DMS 273 (cell line): ENCODE data around the gene ARHGAP33.

Source experiments
- DNase-seq: peaks from one replicate; lab custom pipeline; 2025; ENCODE audit not compliant: unreplicated experiment; lab: John Stamatoyannopoulos, UW

Gene ARHGAP33, protein sequence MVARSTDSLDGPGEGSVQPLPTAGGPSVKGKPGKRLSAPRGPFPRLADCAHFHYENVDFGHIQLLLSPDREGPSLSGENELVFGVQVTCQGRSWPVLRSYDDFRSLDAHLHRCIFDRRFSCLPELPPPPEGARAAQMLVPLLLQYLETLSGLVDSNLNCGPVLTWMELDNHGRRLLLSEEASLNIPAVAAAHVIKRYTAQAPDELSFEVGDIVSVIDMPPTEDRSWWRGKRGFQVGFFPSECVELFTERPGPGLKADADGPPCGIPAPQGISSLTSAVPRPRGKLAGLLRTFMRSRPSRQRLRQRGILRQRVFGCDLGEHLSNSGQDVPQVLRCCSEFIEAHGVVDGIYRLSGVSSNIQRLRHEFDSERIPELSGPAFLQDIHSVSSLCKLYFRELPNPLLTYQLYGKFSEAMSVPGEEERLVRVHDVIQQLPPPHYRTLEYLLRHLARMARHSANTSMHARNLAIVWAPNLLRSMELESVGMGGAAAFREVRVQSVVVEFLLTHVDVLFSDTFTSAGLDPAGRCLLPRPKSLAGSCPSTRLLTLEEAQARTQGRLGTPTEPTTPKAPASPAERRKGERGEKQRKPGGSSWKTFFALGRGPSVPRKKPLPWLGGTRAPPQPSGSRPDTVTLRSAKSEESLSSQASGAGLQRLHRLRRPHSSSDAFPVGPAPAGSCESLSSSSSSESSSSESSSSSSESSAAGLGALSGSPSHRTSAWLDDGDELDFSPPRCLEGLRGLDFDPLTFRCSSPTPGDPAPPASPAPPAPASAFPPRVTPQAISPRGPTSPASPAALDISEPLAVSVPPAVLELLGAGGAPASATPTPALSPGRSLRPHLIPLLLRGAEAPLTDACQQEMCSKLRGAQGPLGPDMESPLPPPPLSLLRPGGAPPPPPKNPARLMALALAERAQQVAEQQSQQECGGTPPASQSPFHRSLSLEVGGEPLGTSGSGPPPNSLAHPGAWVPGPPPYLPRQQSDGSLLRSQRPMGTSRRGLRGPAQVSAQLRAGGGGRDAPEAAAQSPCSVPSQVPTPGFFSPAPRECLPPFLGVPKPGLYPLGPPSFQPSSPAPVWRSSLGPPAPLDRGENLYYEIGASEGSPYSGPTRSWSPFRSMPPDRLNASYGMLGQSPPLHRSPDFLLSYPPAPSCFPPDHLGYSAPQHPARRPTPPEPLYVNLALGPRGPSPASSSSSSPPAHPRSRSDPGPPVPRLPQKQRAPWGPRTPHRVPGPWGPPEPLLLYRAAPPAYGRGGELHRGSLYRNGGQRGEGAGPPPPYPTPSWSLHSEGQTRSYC

GRCh38 chr19:35775298-35776101, at the start of gene ARHGAP33:
Gene ARHGAP33 (plus strand): TSS chr19:35775564. CDS start chr19:35775659, 95 bp downstream.
- DNase-seq: peak; percentile 100

DNA sequence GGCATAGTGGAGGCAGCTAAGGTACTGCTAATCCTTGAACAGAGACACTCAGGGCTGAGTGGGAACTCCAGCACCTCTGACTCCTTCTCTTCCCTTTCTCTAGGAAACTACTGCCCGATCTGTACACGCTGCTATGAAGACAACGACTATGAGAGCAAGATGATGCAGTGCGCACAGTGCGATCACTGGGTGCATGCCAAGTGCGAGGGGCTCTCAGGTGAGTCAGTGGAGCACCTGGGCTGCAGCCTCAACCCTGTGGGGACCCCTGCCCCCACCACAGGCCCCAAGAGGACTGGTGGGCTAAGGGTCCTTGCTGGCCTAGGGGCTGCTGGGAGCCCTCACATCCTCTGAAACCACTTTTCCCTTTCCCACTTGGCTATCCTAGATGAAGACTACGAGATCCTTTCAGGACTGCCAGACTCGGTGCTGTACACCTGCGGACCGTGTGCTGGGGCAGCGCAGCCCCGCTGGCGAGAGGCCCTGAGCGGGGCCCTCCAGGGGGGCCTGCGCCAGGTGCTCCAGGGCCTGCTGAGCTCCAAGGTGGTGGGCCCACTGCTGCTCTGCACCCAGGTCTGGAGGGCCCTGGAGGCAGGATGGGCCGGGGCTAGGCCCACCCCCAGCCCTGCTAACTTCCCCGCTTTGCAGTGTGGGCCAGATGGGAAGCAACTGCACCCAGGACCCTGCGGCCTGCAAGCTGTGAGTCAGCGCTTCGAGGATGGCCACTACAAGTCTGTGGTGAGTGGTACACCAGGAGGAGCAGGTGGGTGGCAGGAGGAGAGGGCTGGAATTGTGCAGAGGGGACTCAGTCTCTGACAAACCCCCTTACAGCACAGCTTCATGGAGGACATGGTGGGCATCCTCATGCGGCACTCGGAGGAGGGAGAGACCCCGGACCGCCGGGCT, 48.1 kb upstream of the ARHGAP33 start:
- DNase-seq: no peak

DNA sequence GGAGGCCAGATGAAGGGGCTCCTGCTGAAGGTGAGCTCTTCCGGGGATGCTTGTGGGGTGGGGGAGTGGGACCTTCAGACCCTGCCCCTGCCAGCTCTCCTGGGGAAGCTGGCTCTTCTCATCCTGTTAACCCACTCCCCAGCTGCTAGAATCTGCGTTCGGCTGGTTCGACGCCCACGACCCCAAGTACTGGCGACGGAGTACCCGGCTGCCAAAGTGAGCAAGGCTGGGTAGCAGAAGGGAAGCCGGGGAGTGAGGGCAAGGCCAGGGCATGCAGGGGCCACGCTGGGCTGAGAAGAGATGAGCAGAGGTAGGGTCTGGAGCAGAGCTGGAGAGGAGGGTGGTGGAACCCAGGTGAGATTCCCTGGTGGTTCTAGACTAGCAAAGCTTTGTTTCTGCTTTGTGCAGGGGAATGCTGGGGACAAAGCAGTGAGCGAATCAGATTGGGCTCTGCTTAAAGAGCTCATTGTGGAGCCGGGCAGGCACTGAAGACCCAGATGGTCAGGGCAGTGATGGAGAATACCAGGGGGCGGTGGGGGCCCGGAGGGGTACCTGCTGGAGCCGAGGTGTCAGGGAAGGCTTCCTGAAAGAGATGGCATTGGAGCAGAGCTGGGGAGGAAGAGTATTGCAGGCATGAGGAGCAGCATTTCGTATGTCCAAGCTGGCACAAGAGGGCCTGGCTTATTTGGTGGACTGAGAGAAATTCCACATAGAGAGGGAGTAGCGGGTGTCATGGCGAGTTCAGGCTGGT, 47.2 kb upstream of the ARHGAP33 start:
- no peak for DNase-seq

GRCh38 chr19:35729021-35729420, 46.3 kb upstream of the ARHGAP33 start:
- DNase-seq: no peak

- no peak for DNase-seq
Observed at GRCh38 chr19:35729763-35730162, 45.6 kb upstream of the ARHGAP33 start.

- no peak for DNase-seq
Observed at GRCh38 chr19:35730326-35730725, 45.0 kb upstream of the ARHGAP33 start.

DNA sequence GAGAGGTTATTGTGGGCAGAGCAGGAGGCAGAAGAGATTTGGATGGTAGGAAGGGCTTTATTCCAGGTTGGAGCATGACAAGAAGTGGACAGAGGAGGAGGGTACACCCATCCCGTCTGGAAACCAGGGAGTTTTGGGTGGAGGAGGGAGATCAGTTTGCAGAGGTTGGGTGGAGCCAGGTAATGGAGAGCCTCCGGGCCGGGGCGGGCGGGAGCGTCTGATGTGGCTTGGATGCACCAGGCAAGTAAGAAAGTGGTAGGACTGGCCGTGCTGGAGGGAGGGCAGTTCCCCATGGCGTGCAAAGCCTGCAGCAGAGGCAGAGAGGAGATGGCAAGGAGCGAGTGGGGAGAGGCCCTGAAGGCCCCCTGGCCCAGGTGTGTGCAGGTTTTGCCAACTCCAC, 44.0 kb upstream of the ARHGAP33 start:
- no peak for DNase-seq

DNA sequence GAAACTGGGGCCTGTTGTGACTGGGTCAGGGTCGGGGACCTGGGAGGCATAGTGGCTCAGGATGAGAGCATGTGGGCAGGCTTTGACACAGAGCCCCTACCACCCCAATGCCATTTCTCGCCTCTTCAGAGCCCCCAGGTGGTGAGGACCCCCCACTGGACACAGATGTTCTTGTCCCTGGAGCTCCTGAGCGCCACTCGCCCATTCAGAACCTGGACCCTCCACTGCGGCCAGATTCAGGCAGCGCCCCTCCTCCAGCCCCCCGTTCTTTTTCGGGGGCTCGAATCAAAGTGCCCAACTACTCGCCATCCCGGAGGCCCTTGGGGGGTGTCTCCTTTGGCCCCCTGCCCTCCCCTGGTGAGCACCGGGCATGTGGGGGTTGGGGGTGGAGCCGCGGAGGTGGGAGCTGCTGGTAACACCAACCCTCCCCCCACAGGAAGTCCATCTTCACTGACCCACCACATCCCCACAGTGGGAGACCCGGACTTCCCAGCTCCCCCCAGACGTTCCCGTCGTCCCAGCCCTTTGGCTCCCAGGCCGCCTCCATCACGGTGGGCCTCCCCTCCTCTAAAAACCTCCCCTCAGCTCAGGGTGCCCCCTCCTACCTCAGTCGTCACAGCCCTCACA, 43.5 kb upstream of the ARHGAP33 start:
- no peak for DNase-seq

GRCh38 chr19:35732540-35733179, 42.7 kb upstream of the ARHGAP33 start:
- DNase-seq: no peak

DNA sequence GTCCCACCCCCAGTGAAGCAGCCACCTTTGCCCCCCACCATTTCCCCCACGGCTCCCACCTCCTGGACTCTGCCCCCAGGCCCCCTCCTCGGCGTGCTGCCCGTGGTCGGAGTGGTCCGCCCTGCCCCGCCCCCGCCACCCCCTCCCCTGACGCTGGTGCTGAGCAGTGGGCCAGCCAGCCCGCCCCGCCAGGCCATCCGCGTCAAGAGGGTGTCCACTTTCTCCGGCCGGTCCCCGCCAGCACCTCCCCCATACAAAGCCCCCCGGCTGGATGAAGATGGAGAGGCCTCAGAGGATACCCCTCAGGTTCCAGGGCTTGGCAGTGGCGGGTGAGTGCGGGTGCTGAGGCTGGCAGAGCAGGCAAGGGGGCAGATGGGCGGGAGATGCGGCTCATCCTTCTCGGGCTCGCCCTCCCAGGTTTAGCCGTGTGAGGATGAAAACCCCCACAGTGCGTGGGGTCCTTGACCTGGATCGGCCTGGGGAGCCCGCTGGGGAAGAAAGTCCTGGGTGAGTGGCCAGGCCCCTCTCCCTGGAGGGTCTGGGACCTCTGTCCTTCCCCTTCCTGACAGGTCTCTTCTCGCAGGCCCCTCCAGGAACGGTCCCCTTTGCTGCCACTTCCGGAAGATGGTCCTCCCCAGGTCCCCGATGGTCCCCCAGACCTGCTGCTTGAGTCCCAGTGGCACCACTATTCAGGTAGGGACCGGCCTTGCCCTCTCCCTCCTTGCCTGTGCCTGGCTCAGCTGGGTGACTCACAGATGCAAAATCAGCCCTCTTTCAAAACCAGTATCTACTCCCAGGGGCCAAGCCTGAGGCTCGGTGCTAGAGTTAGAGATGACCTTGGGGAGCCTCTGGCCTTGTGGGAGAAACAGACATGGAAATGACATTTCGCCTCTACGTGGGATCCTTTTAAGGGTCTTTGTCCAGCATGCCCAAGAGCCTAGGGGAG, 41.9 kb upstream of the ARHGAP33 start:
- DNase-seq: no peak

GRCh38 chr19:35734273-35734672, 41.1 kb upstream of the ARHGAP33 start:
- DNase-seq: no peak

DNA sequence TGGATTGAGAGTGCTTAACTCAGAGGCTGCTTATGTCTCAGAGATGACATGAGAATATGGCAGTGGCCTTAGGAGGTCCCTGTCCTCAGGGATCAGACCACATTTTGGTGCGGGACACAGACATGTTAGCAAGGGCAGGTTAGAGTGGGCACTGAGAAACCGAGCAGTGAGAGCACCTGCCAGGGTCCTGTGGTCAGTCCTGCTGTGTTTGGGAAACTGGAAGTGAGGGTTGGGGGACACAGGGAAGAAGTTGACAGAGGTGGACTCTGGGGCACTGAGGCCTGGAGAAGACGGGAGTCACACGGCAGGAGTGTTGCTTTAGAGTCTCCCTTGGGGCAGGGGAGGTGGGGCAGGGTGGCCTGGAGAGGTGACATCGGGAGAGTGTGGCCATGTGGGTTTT, 40.5 kb upstream of the ARHGAP33 start:
- no peak for DNase-seq

DNA sequence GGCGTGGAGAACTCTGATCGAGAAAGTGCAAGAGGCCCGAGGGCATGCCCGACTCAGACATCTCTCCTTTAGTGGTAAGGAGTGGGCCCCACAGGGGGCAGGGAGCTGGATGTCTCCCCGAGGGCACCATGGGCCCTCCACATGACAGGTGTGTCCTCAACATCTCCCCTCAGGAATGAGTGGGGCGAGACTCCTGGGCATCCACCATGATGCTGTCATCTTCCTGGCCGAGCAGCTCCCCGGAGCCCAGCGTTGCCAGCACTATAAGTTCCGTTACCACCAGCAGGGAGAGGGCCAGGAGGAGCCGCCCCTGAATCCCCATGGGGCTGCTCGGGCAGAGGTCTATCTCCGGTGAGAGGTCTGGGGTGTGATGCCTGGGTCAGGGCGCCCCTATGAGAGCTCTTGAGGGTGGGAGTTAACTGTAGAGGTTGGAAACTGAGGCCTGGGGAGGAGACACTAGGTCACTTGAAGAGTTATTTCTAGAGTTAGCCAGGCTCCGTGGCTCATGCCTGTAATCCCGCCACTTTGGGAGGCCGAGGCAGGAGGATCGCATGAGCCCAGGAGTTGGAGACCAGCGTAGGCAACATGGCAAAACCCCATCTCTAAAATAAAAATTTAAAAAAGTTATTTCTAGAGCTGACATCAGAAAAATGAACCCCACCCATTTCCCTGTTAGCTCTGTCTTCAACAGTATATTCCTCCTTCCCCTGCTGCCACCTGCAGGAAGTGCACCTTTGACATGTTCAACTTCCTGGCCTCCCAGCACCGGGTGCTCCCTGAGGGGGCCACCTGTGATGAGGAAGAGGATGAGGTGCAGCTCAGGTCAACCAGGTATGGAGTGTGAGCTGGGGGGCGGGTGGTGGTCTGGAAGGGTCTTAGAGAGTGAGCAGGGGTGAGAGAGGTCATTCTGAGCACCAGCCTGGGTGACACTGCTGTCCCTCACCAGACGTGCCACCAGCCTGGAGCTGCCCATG, 38.2 kb upstream of the ARHGAP33 start:
- DNase-seq: peak; percentile 42

GRCh38 chr19:35738021-35738886, 37.1 kb upstream of the ARHGAP33 start:
- no peak for DNase-seq

DNA sequence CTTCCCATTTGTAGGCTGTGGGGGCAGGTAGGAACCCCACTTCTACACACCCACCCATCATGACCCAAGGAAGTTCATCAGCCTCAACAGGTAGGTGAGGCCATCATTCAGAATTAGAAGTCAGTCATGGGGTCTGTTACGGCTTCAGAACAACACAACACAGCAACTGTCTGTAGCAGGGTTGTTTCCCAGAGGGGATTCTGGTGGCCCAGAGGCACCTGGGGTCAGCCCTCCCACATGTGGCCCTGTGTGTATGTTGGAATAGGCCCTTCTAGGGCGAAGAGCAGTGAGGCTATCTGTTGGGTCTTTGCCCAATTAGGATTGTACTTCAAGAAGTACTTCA, 36.5 kb upstream of the ARHGAP33 start:
- no peak for DNase-seq
